Activated CD8-positive, alpha-beta T cell treated with anti-CD3 and anti-CD28 coated beads, Interleukin-2, amount 10 ng/mL, durations not matched to agents 7 days and 5 days (primary cell): ENCODE data around the gene DCAF11. TPM values are rescaled to one million over a fixed set of nuclear protein-coding genes. Genes with fewer than 3 reads are reported as not detected.

Experiments used
- ATAC-seq: fragments of 150-1000 bp; cut with Tn5 transposase; one replicate; pipeline ENCODE4 v1.10.0; 2021; ENCODE audit warnings: moderate library complexity
- CTCF ChIA-PET: fragments of 350-600 bp; sonication (Branson Sonifier 250); formaldehyde crosslinking; loops from one replicate; lab custom pipeline; 2021; ENCODE audit warnings: antibody characterized with exemption; lab: Charles Lee
- POLR2A ChIA-PET: fragments of 350-600 bp; sonication (Branson Sonifier 250); formaldehyde crosslinking; loops from one replicate; lab custom pipeline; 2021; ENCODE audit warnings: antibody characterized with exemption; lab: Charles Lee
- DNase-seq: peaks from one replicate; pipeline ENCODE4 v3.0.0-alpha.2; 2020
- H3K27ac Mint-ChIP-seq: one replicate; pipeline ENCODE4 v1.8.0; 2021; ENCODE audit warnings: mild to moderate bottlenecking, mixed read lengths
- H3K27me3 Mint-ChIP-seq: one replicate; pipeline ENCODE4 v1.8.0; 2021; ENCODE audit warnings: low read depth, mixed read lengths
- H3K36me3 Mint-ChIP-seq: one replicate; pipeline ENCODE4 v1.8.0; 2021; ENCODE audit warnings: low read depth, mixed read lengths
- H3K4me1 Mint-ChIP-seq: one replicate; pipeline ENCODE4 v1.8.0; 2021; ENCODE audit warnings: low read depth, mixed read lengths
- H3K4me3 Mint-ChIP-seq: one replicate; pipeline ENCODE4 v1.8.0; 2021; ENCODE audit warnings: mild to moderate bottlenecking, mixed read lengths
- H3K9me3 Mint-ChIP-seq: one replicate; pipeline ENCODE4 v1.8.0; 2022; ENCODE audit warnings: mixed read lengths; ENCODE audit not compliant: insufficient read depth
- total RNA-seq, 2 experiments: library from RNA; stranded (reverse); gene quantifications; one replicate each; pipeline ENCODE4 v1.2.3, GENCODE V29; 2021

The DCAF11 gene
- total RNA-seq, 2 experiments from 2014 or later = 101 to 107 TPM

- H3K4me3 Mint-ChIP-seq = peak overlapping the region; percentile 76
- peaks cover 43% of the 10 kb centered on the region for H3K4me1 Mint-ChIP-seq
- no peaks in the 10 kb centered on the region for H3K27me3 Mint-ChIP-seq
- H3K9me3 Mint-ChIP-seq = no peaks in the 10 kb centered on the region
- CTCF ChIA-PET = interaction anchor here (0.6 to 5.8 kb wide), 10 partner anchors 8 to 127 kb away, joined by 3 to 117 read pairs (median 3); partner anchors contain the start of genes DHRS4, IRF9 and PCK2
- H3K27ac Mint-ChIP-seq = peak overlapping the region; percentile 78
- ATAC-seq (no peak), DNase-seq (no peak)
- POLR2A ChIA-PET = interaction anchor here (0.6 to 4.9 kb wide), 13 partner anchors 8 to 109 kb away, joined by 3 to 41 read pairs (median 5); partner anchors contain the start of genes CARMIL3, CPNE6, DCAF11 and IPO4
- no peaks in the 10 kb centered on the region for H3K36me3 Mint-ChIP-seq
Measured at GRCh38 chr14:24080142-24080530, 34.4 kb upstream of the DCAF11 start.

GRCh38 chr14:24080888-24081738 is 33.5 kb upstream of the DCAF11 start:
- ChIA-PET POLR2A (interaction anchor here (0.6 to 4.9 kb wide), 19 partner anchors 9 to 530 kb away, joined by 3 to 41 read pairs (median 4); partner anchors contain the start of genes CARMIL3, CHMP4A, CPNE6 and DCAF11), CTCF (interaction anchor here (0.6 to 5.8 kb wide), 11 partner anchors 9 to 128 kb away, joined by 3 to 117 read pairs (median 3); partner anchors contain the start of genes CARMIL3, DHRS4, IRF9 and PCK2)
- H3K36me3 Mint-ChIP-seq = no peaks in the 10 kb centered on the region
- H3K4me3 Mint-ChIP-seq = peak overlapping the region; percentile 76
- peaks cover 33% of the 10 kb centered on the region for H3K4me1 Mint-ChIP-seq
- H3K27ac Mint-ChIP-seq = peak overlapping the region; percentile 86
- H3K9me3 Mint-ChIP-seq = no peaks in the 10 kb centered on the region
- no peaks in the 10 kb centered on the region for H3K27me3 Mint-ChIP-seq
- ATAC-seq (peak; percentile 94), DNase-seq (peak; percentile 89)

DNA sequence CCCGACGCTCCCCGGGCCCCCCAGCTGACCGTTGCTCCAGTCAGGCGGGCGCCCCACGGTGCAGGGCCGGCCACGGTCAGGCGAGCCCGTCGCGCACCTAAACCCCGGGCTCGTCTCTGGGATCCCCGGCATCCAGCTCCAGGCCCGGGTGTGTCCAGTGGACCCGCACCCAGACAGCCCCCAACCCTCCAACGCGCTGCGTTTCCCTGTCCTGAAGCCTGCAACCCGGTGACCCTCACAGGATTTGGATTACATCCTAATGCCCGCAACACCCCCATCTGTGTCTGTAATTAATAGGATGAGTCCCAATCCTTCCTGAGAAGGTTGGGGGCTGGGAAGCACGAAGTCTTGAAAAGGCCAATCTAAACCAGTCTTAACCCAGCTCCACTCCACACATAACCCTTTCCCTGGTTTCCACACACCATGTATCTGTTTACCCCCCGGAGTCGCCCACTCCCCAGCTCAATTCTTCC is 32.8 kb upstream of the DCAF11 start:
- peaks cover 26% of the 10 kb centered on the region for H3K4me1 Mint-ChIP-seq
- no peaks in the 10 kb centered on the region for H3K9me3 Mint-ChIP-seq
- POLR2A ChIA-PET = interaction anchor here (0.5 to 4.9 kb wide), 12 partner anchors 9 to 230 kb away, joined by 3 to 41 read pairs (median 4); partner anchors contain the start of genes CARMIL3, CPNE6, DCAF11 and IRF9
- DNase-seq (no peak), ATAC-seq (no peak)
- H3K4me3 Mint-ChIP-seq = peak overlapping the region; percentile 70
- no peaks in the 10 kb centered on the region for H3K27me3 Mint-ChIP-seq
- no peaks in the 10 kb centered on the region for H3K36me3 Mint-ChIP-seq
- H3K27ac Mint-ChIP-seq = peak overlapping the region; percentile 81
- CTCF ChIA-PET = interaction anchor here (1.0 to 5.8 kb wide), 6 partner anchors 11 to 79 kb away, joined by 3 to 117 read pairs (median 28); partner anchors contain the start of genes CARMIL3, IRF9 and PCK2

DNA sequence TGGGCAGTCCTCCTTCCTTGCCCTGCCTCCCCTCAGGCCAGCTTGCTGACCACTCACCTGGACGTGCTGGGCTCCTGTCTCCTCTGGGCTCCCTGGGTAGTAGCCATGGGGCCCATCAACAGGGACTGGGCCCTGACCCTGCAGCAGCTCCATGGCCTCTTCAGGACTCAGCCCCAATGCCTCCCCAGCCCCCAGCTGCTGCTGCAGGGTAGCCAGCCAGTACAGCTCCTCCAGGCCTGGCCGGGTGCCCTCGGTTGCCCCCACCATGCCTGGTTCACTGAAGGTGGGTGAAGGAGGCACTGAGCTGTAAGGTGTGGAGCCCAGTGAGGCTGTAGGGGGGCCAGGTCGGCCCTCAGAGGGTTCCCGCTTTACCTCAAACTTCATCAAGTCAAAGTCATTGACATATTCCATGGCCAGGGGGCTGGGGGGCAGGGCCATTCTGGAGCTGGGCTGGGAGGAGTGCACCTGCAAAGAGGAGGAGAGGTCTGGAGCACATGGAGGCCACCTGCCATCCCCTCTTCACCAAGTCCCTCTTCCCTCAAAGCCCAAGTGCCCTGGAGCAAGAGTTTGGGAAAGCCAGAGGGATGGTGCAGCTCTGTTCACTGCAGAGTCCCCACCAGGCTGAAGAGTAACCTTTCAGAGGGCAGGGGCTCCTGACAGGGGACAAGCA is 32.0 kb upstream of the DCAF11 start:
- Mint-ChIP-seq H3K36me3 (no peaks in the 10 kb centered on the region), H3K4me1 (peaks cover 23% of the 10 kb centered on the region), H3K27ac (peak overlapping the region; percentile 81), H3K4me3 (peak overlapping the region; percentile 70), H3K27me3 (no peaks in the 10 kb centered on the region), H3K9me3 (no peaks in the 10 kb centered on the region)
- DNase-seq (no peak), ATAC-seq (no peak)
- CTCF ChIA-PET = interaction anchor here (1.1 to 5.8 kb wide), 6 partner anchors 10 to 62 kb away, joined by 3 to 117 read pairs (median 24); partner anchors contain the start of gene PCK2
- POLR2A ChIA-PET = interaction anchor here (0.9 to 4.9 kb wide), 5 partner anchors 8 to 32 kb away, joined by 3 to 41 read pairs (median 4); partner anchors contain the start of genes CPNE6, DCAF11, NRL and PCK2

DNA sequence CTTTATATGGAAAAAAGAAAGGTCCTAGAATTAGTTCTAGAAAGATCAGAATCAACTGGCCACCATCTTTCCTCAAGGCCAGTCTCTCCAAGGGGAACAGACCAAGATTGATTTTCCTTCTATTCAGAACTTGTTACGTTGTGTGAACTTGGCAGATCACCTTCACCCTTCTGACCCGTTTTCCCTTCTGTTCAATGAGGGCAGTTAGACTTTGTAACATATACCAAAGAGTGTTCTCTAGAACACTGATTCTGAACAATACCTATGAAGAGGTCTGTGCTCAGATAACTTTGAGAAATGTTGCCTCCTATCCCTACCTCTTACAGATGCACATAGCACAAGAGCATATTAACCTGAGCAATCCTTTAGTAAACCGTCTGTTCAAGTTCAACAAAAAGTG is 31.1 kb upstream of the DCAF11 start:
- DNase-seq (no peak), ATAC-seq (no peak)
- Mint-ChIP-seq H3K36me3 (no peaks in the 10 kb centered on the region), H3K9me3 (no peaks in the 10 kb centered on the region), H3K4me3 (no peak overlapping the region), H3K27me3 (no peaks in the 10 kb centered on the region), H3K4me1 (peaks cover 23% of the 10 kb centered on the region), H3K27ac (no peak overlapping the region)
- CTCF ChIA-PET = interaction anchor here (1.6 to 5.8 kb wide), 4 partner anchors 9 to 26 kb away, joined by 4 to 117 read pairs (median 40); partner anchors contain the start of gene PCK2
- POLR2A ChIA-PET = interaction anchor here (4.9 kb wide), 1 partner anchor 10 kb away, joined by 41 read pairs; the partner anchor contains the start of gene PCK2

- no peak overlapping the region for H3K4me3 Mint-ChIP-seq
- peaks cover 21% of the 10 kb centered on the region for H3K4me1 Mint-ChIP-seq
- ChIA-PET POLR2A (interaction anchor here (1.0 to 1.3 kb wide), 2 partner anchors 11 to 158 kb away, joined by 3 read pairs; partner anchors contain the start of gene TINF2), CTCF (interaction anchor here (1.4 to 1.9 kb wide), 3 partner anchors 9 to 24 kb away, joined by 4 to 7 read pairs (median 5); partner anchors contain the start of gene PCK2)
- DNase-seq = no peak
- no peaks in the 10 kb centered on the region for H3K27me3 Mint-ChIP-seq
- H3K9me3 Mint-ChIP-seq = no peaks in the 10 kb centered on the region
- H3K36me3 Mint-ChIP-seq = no peaks in the 10 kb centered on the region
- no peak overlapping the region for H3K27ac Mint-ChIP-seq
- ATAC-seq = no peak
Measured at GRCh38 chr14:24084440-24084839, 30.1 kb upstream of the DCAF11 start.

DNA sequence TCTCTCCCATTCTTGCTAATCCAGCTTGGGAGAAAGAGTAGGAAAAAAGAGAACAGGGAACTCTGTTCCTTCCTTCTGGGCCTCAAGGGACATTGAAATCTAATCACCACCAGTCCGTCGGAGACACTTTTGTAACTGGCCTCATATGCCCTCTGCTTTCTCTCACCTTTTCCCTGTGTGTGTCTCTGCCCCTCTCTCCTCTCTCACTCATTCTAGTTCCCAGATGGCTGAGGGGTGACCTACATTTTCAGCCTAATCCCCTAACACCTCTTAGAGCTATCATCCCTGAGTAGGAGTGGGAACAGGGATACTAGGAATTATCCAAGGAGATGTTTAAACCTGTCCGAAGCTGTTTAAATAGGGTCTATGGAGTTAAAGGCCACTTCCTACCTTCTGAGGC is 29.4 kb upstream of the DCAF11 start:
- H3K4me1 Mint-ChIP-seq = peaks cover 22% of the 10 kb centered on the region
- DNase-seq (no peak), ATAC-seq (no peak)
- no peaks in the 10 kb centered on the region for H3K9me3 Mint-ChIP-seq
- ChIA-PET CTCF (interaction anchor here (1.1 to 2.3 kb wide), 4 partner anchors 8 to 76 kb away, joined by 3 to 21 read pairs (median 6); partner anchors contain the start of genes IRF9 and PCK2), POLR2A (interaction anchor here (0.9 to 1.4 kb wide), 4 partner anchors 10 to 157 kb away, joined by 3 to 4 read pairs (median 3); partner anchors contain the start of gene TINF2)
- no peaks in the 10 kb centered on the region for H3K36me3 Mint-ChIP-seq
- H3K4me3 Mint-ChIP-seq = no peak overlapping the region
- no peak overlapping the region for H3K27ac Mint-ChIP-seq
- H3K27me3 Mint-ChIP-seq = no peaks in the 10 kb centered on the region

- Mint-ChIP-seq H3K4me1 (peaks cover 19% of the 10 kb centered on the region), H3K27me3 (no peaks in the 10 kb centered on the region), H3K27ac (no peak overlapping the region), H3K9me3 (no peaks in the 10 kb centered on the region), H3K36me3 (no peaks in the 10 kb centered on the region), H3K4me3 (no peak overlapping the region)
- ATAC-seq (no peak), DNase-seq (no peak)
- CTCF ChIA-PET = interaction anchor here (0.9 to 2.3 kb wide), 4 partner anchors 22 to 75 kb away, joined by 3 to 21 read pairs (median 6); partner anchors contain the start of gene IRF9
- POLR2A ChIA-PET = interaction anchor here (0.6 to 1.4 kb wide), 2 partner anchors 22 to 30 kb away, joined by 4 read pairs; no protein-coding TSS in a partner anchor
Measured at GRCh38 chr14:24086193-24086955, 28.2 kb upstream of the DCAF11 start.

DNA sequence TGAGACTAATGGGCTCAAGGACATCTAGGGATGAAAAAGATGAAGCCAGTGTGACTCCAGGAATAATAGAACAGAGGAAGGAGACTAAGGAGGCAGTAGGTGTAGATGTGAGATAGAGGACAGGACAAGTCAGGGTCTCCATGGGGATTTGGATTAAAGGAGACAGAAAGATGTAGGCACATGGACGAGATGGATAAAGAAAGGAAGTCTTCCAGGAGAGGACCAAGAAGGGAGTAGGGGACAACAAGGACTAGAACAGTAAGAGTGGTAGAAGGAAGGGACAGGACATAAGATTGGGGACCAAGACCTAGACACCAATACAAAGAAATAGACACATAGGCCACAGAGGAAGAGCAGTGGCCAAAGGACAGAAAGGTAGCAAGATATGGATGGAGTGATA is 27.6 kb upstream of the DCAF11 start:
- Mint-ChIP-seq H3K27me3 (no peaks in the 10 kb centered on the region), H3K4me3 (no peak overlapping the region), H3K36me3 (no peaks in the 10 kb centered on the region), H3K27ac (no peak overlapping the region), H3K9me3 (no peaks in the 10 kb centered on the region), H3K4me1 (peaks cover 16% of the 10 kb centered on the region)
- ChIA-PET POLR2A (interaction anchor here (0.6 kb wide), 1 partner anchor 31 kb away, joined by 4 read pairs; no protein-coding TSS in a partner anchor), CTCF (interaction anchor here (1.5 to 2.3 kb wide), 2 partner anchors 21 to 29 kb away, joined by 7 to 21 read pairs; no protein-coding TSS in a partner anchor)
- DNase-seq (no peak), ATAC-seq (no peak)

DNA sequence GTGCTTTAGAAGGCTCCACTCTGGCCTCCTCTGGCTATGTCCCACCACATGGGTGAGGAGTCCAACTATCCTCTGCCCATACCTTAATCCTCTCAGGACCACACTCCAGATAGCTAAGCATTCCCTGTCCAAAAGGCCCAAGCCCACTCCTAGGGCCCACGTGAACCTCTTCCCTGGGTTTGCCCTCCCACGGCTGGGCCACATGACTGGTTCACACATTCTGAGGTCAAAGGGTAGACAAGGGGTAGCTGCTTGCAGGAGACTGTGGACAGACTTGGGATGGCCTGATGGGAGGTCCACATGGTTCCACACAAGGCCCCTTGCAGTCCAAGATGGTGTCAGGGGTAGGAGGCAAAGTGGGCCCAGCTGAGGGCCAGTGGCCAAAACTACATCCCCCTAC is 26.5 kb upstream of the DCAF11 start:
- H3K4me3 Mint-ChIP-seq = no peak overlapping the region
- ATAC-seq (no peak), DNase-seq (no peak)
- H3K27me3 Mint-ChIP-seq = no peaks in the 10 kb centered on the region
- ChIA-PET CTCF (interaction anchor here (10.4 to 11.8 kb wide), 2 partner anchors 18 to 31 kb away, joined by 213 to 315 read pairs; no protein-coding TSS in a partner anchor), POLR2A (interaction anchor here (0.7 kb wide), 1 partner anchor 28 kb away, joined by 3 read pairs; no protein-coding TSS in a partner anchor)
- H3K9me3 Mint-ChIP-seq = no peaks in the 10 kb centered on the region
- no peaks in the 10 kb centered on the region for H3K36me3 Mint-ChIP-seq
- H3K4me1 Mint-ChIP-seq = peaks cover 19% of the 10 kb centered on the region
- H3K27ac Mint-ChIP-seq = no peak overlapping the region
